Suprapubic skin (tissue), 4 donors: ENCODE results near the gene CAMTA1.

Source experiments
- CTCF ChIP-seq, 2 donors: fragments of 200-600 bp in 1 of 2; fragments of 450-650 bp in 1 of 2; sonication (generic) in 1 of 2; IDR thresholded peaks; one replicate each; pipeline ENCODE4 v1.5.1; 2016 to 2019; ENCODE audit warnings: antibody characterized with exemption in 2 of 2, mild to moderate bottlenecking in 1 of 2, moderate library complexity in 1 of 2
- EP300 ChIP-seq: sonication (generic); formaldehyde crosslinking; IDR thresholded peaks from one replicate; pipeline ENCODE4 v1.6.1; 2017; ENCODE audit warnings: antibody characterized with exemption
- POLR2A ChIP-seq, 2 donors: fragments of 450-650 bp; IDR thresholded peaks; one replicate each; pipeline ENCODE4 v1.6.1; 2017; ENCODE audit warnings: antibody characterized with exemption in 2 of 2, mild to moderate bottlenecking in 2 of 2, moderate library complexity in 2 of 2
- POLR2AphosphoS5 ChIP-seq, 3 donors: sonication (generic); formaldehyde crosslinking; IDR thresholded peaks; one replicate each; pipeline ENCODE4 v1.6.1; 2017; ENCODE audit warnings: antibody characterized with exemption in 3 of 3

DNA sequence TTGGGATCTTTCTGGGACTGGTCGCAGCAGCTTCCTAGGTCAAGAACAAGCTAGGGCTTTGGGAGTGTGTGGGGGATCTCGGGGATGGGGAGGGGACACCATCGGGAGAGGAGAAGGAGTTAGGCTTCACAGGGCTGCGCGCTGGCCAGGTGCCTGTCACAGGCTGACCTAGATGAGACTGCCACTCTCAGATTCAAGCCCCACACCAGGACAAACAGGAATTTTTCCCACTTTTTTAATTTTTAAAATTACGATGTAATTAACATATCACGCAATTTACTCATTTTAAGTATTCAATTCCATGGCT lies 180.6 kb downstream of the CAMTA1 start:
- TF ChIP-seq CTCF (IDR thresholded peaks at IDR 0.05), result no peak
- no peak for TF ChIP-seq POLR2A (IDR thresholded peaks at IDR 0.05)
- no peak for TF ChIP-seq POLR2AphosphoS5 (IDR thresholded peaks at IDR 0.05)
- TF ChIP-seq EP300, result no peak
